Progenitor cell of endocrine pancreas (in vitro differentiated cells): ENCODE results near the gene SLC6A2. TPM values are rescaled to one million over a fixed set of nuclear protein-coding genes. Genes with fewer than 3 reads are reported as not detected.

Source experiments
- DNase-seq: peaks from one replicate; pipeline ENCODE4 v3.0.0; 2021; ENCODE audit warnings: low spot score; ENCODE audit not compliant: unreplicated experiment
- H3K27ac Mint-ChIP-seq: 2 replicates; pipeline ENCODE4 v1.8.0; 2021; ENCODE audit warnings: mild to moderate bottlenecking, moderate library complexity, mixed read lengths
- H3K27me3 Mint-ChIP-seq: 2 replicates; pipeline ENCODE4 v1.8.0; 2021; ENCODE audit warnings: mixed read lengths
- H3K36me3 Mint-ChIP-seq: 2 replicates; pipeline ENCODE4 v1.8.0; 2022; ENCODE audit warnings: mixed read lengths; ENCODE audit not compliant: insufficient read depth
- H3K4me1 Mint-ChIP-seq: 2 replicates; pipeline ENCODE4 v1.8.0; 2021; ENCODE audit warnings: low read depth, mixed read lengths
- H3K4me3 Mint-ChIP-seq: 2 replicates; pipeline ENCODE4 v1.8.0; 2021; ENCODE audit warnings: low read depth, mild to moderate bottlenecking, moderate library complexity, mixed read lengths
- H3K9me3 Mint-ChIP-seq: 2 replicates; pipeline ENCODE4 v1.8.0; 2021; ENCODE audit warnings: low read depth, mixed read lengths
- total RNA-seq: library from RNA; stranded (reverse); gene quantifications from 2 replicates; pipeline ENCODE4 v1.2.1, GENCODE V29; 2021
- TF ChIP-seq, protein P1 (sequence below): fragments of 200-600 bp; sonication (generic); IDR thresholded peaks from one replicate; pipeline ENCODE4 v1.5.0; 2021; ENCODE audit warnings: antibody characterized with exemption, mild to moderate bottlenecking; ENCODE audit not compliant: unreplicated experiment

SLC6A2 gene
- total RNA-seq, 1 donor from 2014 or later = not detected

DNA sequence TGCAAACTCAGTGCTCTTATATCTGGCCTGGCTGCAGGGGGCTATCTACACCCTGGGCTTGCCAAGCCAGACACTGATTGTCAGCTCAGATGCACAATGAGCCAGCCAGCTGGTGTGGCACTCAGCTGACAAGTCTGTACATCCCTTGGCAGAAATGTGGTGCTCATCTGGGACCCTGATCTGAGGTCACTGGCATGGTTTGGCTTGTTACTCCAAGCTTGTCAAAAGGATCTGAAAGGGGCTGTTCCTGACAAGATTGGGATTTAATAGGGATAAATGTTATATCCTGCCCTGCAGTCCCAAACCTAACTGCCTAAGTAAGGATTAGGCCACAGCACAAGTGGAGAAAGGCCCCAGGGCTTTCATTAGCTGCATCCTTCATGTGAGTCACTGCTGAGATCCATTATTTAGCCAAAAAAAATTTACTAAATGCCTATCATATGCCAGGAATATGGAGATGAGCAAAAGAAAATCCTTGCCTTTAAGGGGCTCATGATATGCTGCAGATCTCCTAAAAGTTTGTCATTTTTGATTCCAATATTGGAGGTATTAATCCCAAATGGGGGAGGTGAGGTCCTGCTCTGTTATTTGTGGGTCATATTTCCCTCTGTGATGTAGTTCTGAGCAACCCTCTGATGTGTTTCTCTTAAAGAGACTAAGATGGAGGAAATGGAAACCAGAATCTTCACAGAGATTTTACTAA is 6.3 kb downstream of the SLC6A2 start:
- Mint-ChIP-seq H3K27ac (no peak overlapping the region), H3K9me3 (peaks cover 6% of the 10 kb centered on the region), H3K4me3 (no peak overlapping the region), H3K27me3 (peaks cover 66% of the 10 kb centered on the region), H3K4me1 (peaks cover 2% of the 10 kb centered on the region), H3K36me3 (no peaks in the 10 kb centered on the region)
- DNase-seq = no peak
- TF ChIP-seq, protein P1, sequence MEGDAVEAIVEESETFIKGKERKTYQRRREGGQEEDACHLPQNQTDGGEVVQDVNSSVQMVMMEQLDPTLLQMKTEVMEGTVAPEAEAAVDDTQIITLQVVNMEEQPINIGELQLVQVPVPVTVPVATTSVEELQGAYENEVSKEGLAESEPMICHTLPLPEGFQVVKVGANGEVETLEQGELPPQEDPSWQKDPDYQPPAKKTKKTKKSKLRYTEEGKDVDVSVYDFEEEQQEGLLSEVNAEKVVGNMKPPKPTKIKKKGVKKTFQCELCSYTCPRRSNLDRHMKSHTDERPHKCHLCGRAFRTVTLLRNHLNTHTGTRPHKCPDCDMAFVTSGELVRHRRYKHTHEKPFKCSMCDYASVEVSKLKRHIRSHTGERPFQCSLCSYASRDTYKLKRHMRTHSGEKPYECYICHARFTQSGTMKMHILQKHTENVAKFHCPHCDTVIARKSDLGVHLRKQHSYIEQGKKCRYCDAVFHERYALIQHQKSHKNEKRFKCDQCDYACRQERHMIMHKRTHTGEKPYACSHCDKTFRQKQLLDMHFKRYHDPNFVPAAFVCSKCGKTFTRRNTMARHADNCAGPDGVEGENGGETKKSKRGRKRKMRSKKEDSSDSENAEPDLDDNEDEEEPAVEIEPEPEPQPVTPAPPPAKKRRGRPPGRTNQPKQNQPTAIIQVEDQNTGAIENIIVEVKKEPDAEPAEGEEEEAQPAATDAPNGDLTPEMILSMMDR = no peak

DNA sequence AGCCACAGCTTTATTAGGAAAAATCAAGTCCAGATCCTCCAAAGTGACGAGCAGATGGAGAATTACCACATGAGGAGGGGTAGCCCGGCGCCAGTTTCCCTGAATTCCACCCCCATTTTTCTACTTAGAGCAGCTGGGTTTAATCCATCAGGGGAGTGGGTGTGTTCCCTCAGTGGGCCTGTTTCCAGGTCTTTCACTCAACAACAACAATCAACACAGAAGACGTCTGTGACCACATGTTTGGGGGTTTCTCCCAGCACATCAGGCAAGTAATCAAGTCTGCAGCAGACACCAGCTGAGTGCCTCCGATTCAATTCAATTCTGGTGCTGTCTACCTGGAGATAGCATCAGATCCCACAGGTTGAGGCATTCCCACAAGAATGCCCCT is 6.8 kb downstream of the SLC6A2 start:
- Mint-ChIP-seq H3K27me3 (peaks cover 61% of the 10 kb centered on the region), H3K27ac (no peak overlapping the region), H3K36me3 (no peaks in the 10 kb centered on the region), H3K4me1 (peaks cover 2% of the 10 kb centered on the region), H3K9me3 (peaks cover 6% of the 10 kb centered on the region), H3K4me3 (no peak overlapping the region)
- DNase-seq = no peak
- TF ChIP-seq, protein P1 = no peak

DNA sequence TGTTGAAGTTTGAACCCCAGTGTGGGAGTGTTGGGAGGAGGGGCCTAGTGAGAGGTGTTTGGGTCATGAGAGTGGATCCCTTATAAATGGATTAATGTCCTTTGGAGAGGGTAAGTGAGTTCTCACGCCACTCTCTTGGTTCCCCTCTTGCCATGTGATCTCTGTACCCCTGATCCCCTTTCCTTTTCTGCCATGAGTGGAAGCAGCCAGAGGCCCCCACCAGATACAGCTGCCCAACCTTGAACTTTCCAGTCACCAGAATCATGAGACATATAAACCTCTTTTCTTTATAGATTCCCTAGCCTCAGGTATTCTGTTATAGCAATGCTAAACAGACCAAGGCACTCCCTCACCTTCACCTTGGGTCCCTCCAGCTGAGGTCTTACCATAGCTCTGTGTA is 7.4 kb downstream of the SLC6A2 start:
- Mint-ChIP-seq H3K4me3 (no peak overlapping the region), H3K9me3 (peaks cover 6% of the 10 kb centered on the region), H3K4me1 (peaks cover 2% of the 10 kb centered on the region), H3K36me3 (no peaks in the 10 kb centered on the region), H3K27me3 (peaks cover 57% of the 10 kb centered on the region), H3K27ac (no peak overlapping the region)
- DNase-seq = no peak
- TF ChIP-seq, protein P1 = no peak

DNA sequence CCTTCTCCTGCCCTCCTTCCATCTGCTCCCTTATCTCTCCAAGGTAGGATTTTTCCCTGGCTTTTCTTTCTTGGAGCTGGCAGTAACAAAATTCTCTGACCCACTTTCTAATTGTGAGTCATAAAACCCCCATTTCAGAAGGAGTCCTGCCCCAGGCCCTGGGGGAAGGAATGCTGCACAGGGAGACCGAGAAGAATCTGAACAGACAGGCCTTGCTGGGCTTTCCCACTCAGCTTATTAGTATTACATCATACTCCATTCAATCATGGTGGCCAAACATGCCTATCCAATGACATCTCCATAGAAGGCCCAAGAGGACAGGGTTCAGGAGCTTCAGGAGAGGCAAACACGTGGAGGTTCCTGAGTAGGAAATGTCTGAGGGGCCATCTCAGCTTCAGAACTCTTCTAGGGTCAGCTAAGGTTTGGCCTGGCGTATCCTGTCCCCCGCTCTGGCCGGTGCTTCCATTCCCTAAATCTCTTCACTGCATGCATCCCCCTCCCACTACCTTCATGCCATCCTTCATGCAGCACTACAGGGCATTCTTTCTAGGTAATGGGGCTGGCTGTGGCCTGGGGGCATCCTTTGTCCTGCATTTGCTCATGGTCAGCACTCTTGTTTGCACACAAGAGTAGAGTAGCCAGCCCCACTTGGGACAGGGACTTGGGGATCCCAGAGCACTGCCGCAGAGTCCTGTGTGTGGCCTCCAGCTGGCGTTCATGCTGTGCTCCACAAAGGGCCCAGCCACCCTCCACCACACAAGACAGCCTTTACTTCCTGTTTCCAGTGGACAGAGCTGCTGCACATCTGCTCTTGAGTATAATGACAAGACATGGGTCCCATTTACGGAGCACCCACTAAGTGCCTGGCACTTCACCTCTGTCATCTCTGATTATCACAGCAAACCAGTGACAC is 8.2 kb downstream of the SLC6A2 start:
- no peak for DNase-seq
- TF ChIP-seq, protein P1 = no peak
- H3K4me1 Mint-ChIP-seq = peaks cover 2% of the 10 kb centered on the region
- no peak overlapping the region for H3K4me3 Mint-ChIP-seq
- peak overlapping the region; percentile 19 for H3K27ac Mint-ChIP-seq
- peaks cover 6% of the 10 kb centered on the region for H3K9me3 Mint-ChIP-seq
- no peaks in the 10 kb centered on the region for H3K36me3 Mint-ChIP-seq
- H3K27me3 Mint-ChIP-seq = peaks cover 53% of the 10 kb centered on the region

DNA sequence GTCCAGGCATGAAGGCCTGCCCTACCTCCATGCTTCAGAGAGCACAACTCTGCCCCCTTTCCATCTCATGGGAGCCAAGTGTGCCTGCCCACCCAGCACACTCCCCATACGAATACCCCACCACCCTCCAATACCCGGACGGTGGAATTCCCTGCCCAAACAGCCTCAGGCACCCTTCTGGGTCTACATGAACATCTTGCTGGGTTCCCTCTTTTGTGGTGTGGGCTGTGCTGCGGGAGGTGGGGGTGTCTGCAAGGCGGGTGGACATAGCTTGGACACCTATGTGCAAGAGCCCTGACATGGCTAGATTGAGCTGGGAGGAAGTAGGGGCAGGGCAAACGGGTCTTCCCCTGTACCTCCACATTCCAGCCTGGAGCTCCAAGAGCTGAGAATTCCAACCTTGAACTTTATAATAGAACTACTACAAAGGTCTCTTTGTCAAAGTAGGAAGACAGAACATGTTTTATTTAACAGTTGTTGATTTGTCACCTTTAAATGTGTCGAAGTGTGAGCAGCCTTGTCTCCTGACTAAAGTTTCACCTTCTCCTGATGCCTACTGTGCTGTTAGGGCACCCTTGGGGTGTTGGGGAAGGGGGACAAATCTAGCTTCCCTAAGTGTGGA is 9.1 kb downstream of the SLC6A2 start:
- H3K27me3 Mint-ChIP-seq = peaks cover 50% of the 10 kb centered on the region
- H3K27ac Mint-ChIP-seq = no peak overlapping the region
- no peak overlapping the region for H3K4me3 Mint-ChIP-seq

More for the DNA sequence above, 9.1 kb downstream of the SLC6A2 start:
- no peaks in the 10 kb centered on the region for H3K36me3 Mint-ChIP-seq
- H3K9me3 Mint-ChIP-seq = peaks cover 6% of the 10 kb centered on the region
- TF ChIP-seq, protein P1 = no peak
- no peak for DNase-seq
- H3K4me1 Mint-ChIP-seq = peaks cover 2% of the 10 kb centered on the region
